ENCODE data around the gene TAX1BP3. TPM values are rescaled to one million over a fixed set of nuclear protein-coding genes. Genes with fewer than 3 reads are reported as not detected.

The TAX1BP3 gene
- total RNA-seq, 1 experiment from 2014 or later, result 76.3 TPM

DNA sequence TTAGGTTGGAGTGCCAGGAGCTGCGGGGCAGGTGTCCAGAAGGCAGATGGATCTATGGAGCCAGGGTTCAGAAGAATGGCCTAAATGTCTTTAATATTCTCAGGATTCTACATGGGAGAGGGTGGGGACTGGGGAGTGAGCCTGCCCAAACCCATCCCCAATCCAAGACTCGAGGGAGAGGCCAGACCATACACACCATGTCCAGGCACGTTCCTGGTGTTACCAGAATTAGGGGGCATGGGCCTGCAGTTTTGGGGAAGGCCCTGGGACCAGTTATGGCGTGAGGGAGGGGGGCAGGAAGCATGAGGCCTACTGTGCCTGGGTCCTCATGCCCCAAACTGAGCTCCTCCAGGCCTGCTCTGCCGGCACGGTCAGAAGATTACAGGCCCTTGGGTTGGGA is 1.9 kb downstream of the TAX1BP3 start:
- H2AK5ac ChIP-seq (ENCODE audit: insufficient read length, low read length), result no peak overlapping the region
- H3K79me1 ChIP-seq (ENCODE audit: insufficient read depth, low read depth, low read length, poor library complexity, severe bottlenecking), result peaks cover 4% of the 10 kb centered on the region
- no peak overlapping the region for H2BK15ac ChIP-seq (ENCODE audit: low read depth, low read length)
- H3K9me3 ChIP-seq (ENCODE audit: control insufficient read depth, low read depth, low read length), result no peaks in the 10 kb centered on the region
- peak overlapping the region; percentile 30 for H4K8ac ChIP-seq (replicated peaks; ENCODE audit: insufficient read length, low read depth, low read length)
- DNase-seq, result peak; percentile 27
- no peak overlapping the region for H3K27ac ChIP-seq (ENCODE audit: insufficient read length, low read depth, low read length)
- no peak overlapping the region for H3K9ac ChIP-seq (ENCODE audit: extremely low read depth, insufficient read length, low read length)
- H4K5ac ChIP-seq (ENCODE audit: insufficient read length, low read depth, low read length), result no peak overlapping the region
- H4K91ac ChIP-seq (ENCODE audit: insufficient read length, low read depth, low read length), result no peak overlapping the region
- H3T11ph ChIP-seq (ENCODE audit: low read length), result no peak overlapping the region
- no peak overlapping the region for H2BK20ac ChIP-seq (ENCODE audit: low read depth, low read length, poor library complexity, severe bottlenecking)
- no peaks in the 10 kb centered on the region for H3K9me3 Mint-ChIP-seq
- H3K27me3 Mint-ChIP-seq (ENCODE audit: low read depth), result no peaks in the 10 kb centered on the region
- H3K4ac ChIP-seq (ENCODE audit: low read depth, low read length), result no peak overlapping the region
- peak overlapping the region in 1 of 3 experiments; percentile 8; a peak in 1 of 7 replicates for H3K27ac Mint-ChIP-seq
- no peak overlapping the region for H3K4me2 ChIP-seq (ENCODE audit: insufficient read depth, insufficient read length, low read length)
- peaks cover 9% of the 10 kb centered on the region for H3K23me2 ChIP-seq (ENCODE audit: insufficient read length, low read depth, low read length, poor library complexity, severe bottlenecking)
- no peaks in the 10 kb centered on the region for H4K20me1 ChIP-seq (ENCODE audit: control insufficient read depth, insufficient read depth, insufficient read length)
- no peak overlapping the region for H3K14ac ChIP-seq (ENCODE audit: insufficient read depth, low read length)
- TF ChIP-seq, protein P1, sequence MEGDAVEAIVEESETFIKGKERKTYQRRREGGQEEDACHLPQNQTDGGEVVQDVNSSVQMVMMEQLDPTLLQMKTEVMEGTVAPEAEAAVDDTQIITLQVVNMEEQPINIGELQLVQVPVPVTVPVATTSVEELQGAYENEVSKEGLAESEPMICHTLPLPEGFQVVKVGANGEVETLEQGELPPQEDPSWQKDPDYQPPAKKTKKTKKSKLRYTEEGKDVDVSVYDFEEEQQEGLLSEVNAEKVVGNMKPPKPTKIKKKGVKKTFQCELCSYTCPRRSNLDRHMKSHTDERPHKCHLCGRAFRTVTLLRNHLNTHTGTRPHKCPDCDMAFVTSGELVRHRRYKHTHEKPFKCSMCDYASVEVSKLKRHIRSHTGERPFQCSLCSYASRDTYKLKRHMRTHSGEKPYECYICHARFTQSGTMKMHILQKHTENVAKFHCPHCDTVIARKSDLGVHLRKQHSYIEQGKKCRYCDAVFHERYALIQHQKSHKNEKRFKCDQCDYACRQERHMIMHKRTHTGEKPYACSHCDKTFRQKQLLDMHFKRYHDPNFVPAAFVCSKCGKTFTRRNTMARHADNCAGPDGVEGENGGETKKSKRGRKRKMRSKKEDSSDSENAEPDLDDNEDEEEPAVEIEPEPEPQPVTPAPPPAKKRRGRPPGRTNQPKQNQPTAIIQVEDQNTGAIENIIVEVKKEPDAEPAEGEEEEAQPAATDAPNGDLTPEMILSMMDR (conservative IDR thresholded peaks at IDR 0.05), result no peak
- peak overlapping the region; percentile 60 to 98 for H3K4me3 Mint-ChIP-seq
- peaks cover 3% of the 10 kb centered on the region; the same call in 1 of the 2 replicates for H3K4me1 ChIP-seq (ENCODE audit: insufficient read depth, low read length)
- no peak overlapping the region for H2AFZ ChIP-seq (ENCODE audit: low read length)
- H3K18ac ChIP-seq (ENCODE audit: insufficient read length, low read depth, low read length), result no peak overlapping the region
- H3K79me2 ChIP-seq (ENCODE audit: insufficient read depth, low read length), result peaks cover 7% of the 10 kb centered on the region; the same call in 1 of the 2 replicates
- H3K4me1 Mint-ChIP-seq, result peaks cover 16 to 17% of the 10 kb centered on the region in 2 experiments
- H2BK5ac ChIP-seq (ENCODE audit: insufficient read length, low read length), result no peak overlapping the region
- no peak overlapping the region for H2BK12ac ChIP-seq (ENCODE audit: insufficient read length, low read depth, low read length)
- no peak overlapping the region for H3K56ac ChIP-seq (ENCODE audit: insufficient read length, low read depth, low read length)
- no peak overlapping the region for H2BK120ac ChIP-seq (ENCODE audit: low read depth, low read length, poor library complexity, severe bottlenecking)
- no CpG with 5 or more reads among the region's 6 CpGs for WGBS (ENCODE audit: extremely low coverage, insufficient read length, low lambda C conversion rate)
- H3K23ac ChIP-seq (ENCODE audit: insufficient read length, low read depth, low read length), result no peak overlapping the region
- no peaks in the 10 kb centered on the region for H3K27me3 ChIP-seq (ENCODE audit: insufficient read depth, low read length)
- peaks cover 10 to 34% (median 19%) of the 10 kb centered on the region in 3 experiments for H3K36me3 Mint-ChIP-seq (ENCODE audit: insufficient read depth in 1 of 3, low read depth in 3 of 3)
